ENCODE results near the gene APCDD1L. TPM values are rescaled to one million over a fixed set of nuclear protein-coding genes. Genes with fewer than 3 reads are reported as not detected.
"Not testable (repeated sequence)": the region's sequence is repeated elsewhere in the genome, so short reads cannot be mapped to it uniquely, and the experiment has no call there.

Gene APCDD1L
- total RNA-seq, 1 donor from 2014 or later: not detected

- DNase-seq (ENCODE audit: low spot score in 2 of 2) (no peak), FAIRE-seq (no peak)
Measured at GRCh38 chr20:58424218-58424969, 90.8 kb downstream of the APCDD1L start.

GRCh38 chr20:58421497-58421850 is 93.7 kb downstream of the APCDD1L start:
- no peak for FAIRE-seq
- no peak for DNase-seq (ENCODE audit: low spot score in 2 of 2)

GRCh38 chr20:58420798-58421496 is 94.3 kb downstream of the APCDD1L start:
- no peak for FAIRE-seq

GRCh38 chr20:58418949-58419748 is 96.0 kb downstream of the APCDD1L start:
- no peak for FAIRE-seq
- DNase-seq (ENCODE audit: low spot score in 2 of 2): no peak

More at GRCh38 chr20:58420798-58421496, 94.3 kb downstream of the APCDD1L start:
- no peak for DNase-seq (ENCODE audit: low spot score in 2 of 2)

GRCh38 chr20:58417438-58417837 is 97.8 kb downstream of the APCDD1L start:
- FAIRE-seq (no peak), DNase-seq (ENCODE audit: low spot score in 2 of 2) (no peak)

- DNase-seq (ENCODE audit: low spot score in 2 of 2) (no peak), FAIRE-seq (no peak)
Measured at GRCh38 chr20:58416835-58417234, 98.4 kb downstream of the APCDD1L start.

- FAIRE-seq (no peak), DNase-seq (ENCODE audit: low spot score in 2 of 2) (no peak)
Measured at GRCh38 chr20:58416057-58416456, 99.1 kb downstream of the APCDD1L start.

GRCh38 chr20:58414786-58415185 is 100.4 kb downstream of the APCDD1L start:
- not testable (repeated sequence) for DNase-seq (ENCODE audit: low spot score in 2 of 2); FAIRE-seq

- not testable (repeated sequence) for FAIRE-seq
Measured at GRCh38 chr20:58414216-58414615, 101.0 kb downstream of the APCDD1L start.

More at GRCh38 chr20:58414216-58414615, 101.0 kb downstream of the APCDD1L start:
- not testable (repeated sequence) for DNase-seq (ENCODE audit: low spot score in 2 of 2)

Other genes with a start within 250 kb of the APCDD1L start
- gene RAB22A, start 205.7 kb downstream of the APCDD1L start, total RNA-seq: 23.6 TPM
- gene VAPB, start 126.2 kb downstream of the APCDD1L start, total RNA-seq: 16.3 TPM
- 31.4 TPM for gene STX16, start 135.9 kb upstream of the APCDD1L start, total RNA-seq
- 10.2 TPM for gene NPEPL1, start 177.4 kb upstream of the APCDD1L start, total RNA-seq